PC-3 (cell line): Measurements from ENCODE around the gene SYNGR2.

Source experiments
- CTCF ChIP-seq: fragments of 300-600 bp; sonication (generic); conservative IDR thresholded peaks from 2 replicates; pipeline ENCODE4 v1.5.1; 2017; ENCODE audit warnings: antibody characterized with exemption, low read depth, mild to moderate bottlenecking, low read length
- EZH2phosphoT487 ChIP-seq: fragments of 300-600 bp; sonication (generic); IDR thresholded peaks from 2 replicates; pipeline ENCODE4 v1.6.1; 2018; ENCODE audit warnings: mild to moderate bottlenecking, antibody characterized with exemption, low read length, borderline replicate concordance

DNA sequence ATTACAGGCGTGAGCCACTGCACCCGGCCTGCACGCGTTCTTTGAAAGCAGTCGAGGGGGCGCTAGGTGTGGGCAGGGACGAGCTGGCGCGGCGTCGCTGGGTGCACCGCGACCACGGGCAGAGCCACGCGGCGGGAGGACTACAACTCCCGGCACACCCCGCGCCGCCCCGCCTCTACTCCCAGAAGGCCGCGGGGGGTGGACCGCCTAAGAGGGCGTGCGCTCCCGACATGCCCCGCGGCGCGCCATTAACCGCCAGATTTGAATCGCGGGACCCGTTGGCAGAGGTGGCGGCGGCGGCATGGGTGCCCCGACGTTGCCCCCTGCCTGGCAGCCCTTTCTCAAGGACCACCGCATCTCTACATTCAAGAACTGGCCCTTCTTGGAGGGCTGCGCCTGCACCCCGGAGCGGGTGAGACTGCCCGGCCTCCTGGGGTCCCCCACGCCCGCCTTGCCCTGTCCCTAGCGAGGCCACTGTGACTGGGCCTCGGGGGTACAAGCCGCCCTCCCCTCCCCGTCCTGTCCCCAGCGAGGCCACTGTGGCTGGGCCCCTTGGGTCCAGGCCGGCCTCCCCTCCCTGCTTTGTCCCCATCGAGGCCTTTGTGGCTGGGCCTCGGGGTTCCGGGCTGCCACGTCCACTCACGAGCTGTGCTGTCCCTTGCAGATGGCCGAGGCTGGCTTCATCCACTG is 45.8 kb downstream of the SYNGR2 start, which contains the start of gene BIRC5:
- no peak for TF ChIP-seq CTCF
- TF ChIP-seq EZH2phosphoT487 = no peak
